HG03045 (cell line): Measurements from ENCODE around the gene HNRNPH1.

ENCODE experiments used
- ATAC-seq: cut with Tn5 transposase; IDR thresholded peaks from one replicate; pipeline ENCODE4 v1.9.1; 2021; ENCODE audit warnings: mild to moderate bottlenecking, moderate library complexity; ENCODE audit not compliant: unreplicated experiment

Gene HNRNPH1

GRCh38 chr5:179623906-179624741, 653 bp upstream of the HNRNPH1 start:
- ATAC-seq: peak; percentile 5

- ATAC-seq: no peak
Observed at GRCh38 chr5:179621551-179622214, 1.8 kb downstream of the HNRNPH1 start.

GRCh38 chr5:179620703-179621350, 2.6 kb downstream of the HNRNPH1 start:
- ATAC-seq: no peak

- ATAC-seq: no peak
Observed at GRCh38 chr5:179620293-179620692, 3.2 kb downstream of the HNRNPH1 start.

GRCh38 chr5:179619776-179620175, 3.7 kb downstream of the HNRNPH1 start:
- ATAC-seq: no peak

GRCh38 chr5:179618923-179619554, 4.4 kb downstream of the HNRNPH1 start:
- ATAC-seq: no peak

GRCh38 chr5:179617930-179618329, 5.5 kb downstream of the HNRNPH1 start:
- no peak for ATAC-seq

- no peak for ATAC-seq
Observed at GRCh38 chr5:179616002-179616594, 7.4 kb downstream of the HNRNPH1 start.

GRCh38 chr5:179615203-179615602, 8.3 kb downstream of the HNRNPH1 start:
- ATAC-seq: no peak

GRCh38 chr5:179614745-179615144, 8.7 kb downstream of the HNRNPH1 start:
- ATAC-seq: no peak

GRCh38 chr5:179613460-179614071, 9.9 kb downstream of the HNRNPH1 start:
- ATAC-seq: no peak

GRCh38 chr5:179612577-179613459, 10.7 kb downstream of the HNRNPH1 start:
- ATAC-seq: no peak

GRCh38 chr5:179610903-179611265, 12.6 kb downstream of the HNRNPH1 start:
- no peak for ATAC-seq

GRCh38 chr5:179610109-179610902, 13.2 kb downstream of the HNRNPH1 start:
- ATAC-seq: no peak

- ATAC-seq: no peak
Observed at GRCh38 chr5:179609834-179610108, 13.7 kb downstream of the HNRNPH1 start.

GRCh38 chr5:179608131-179608581, 15.3 kb downstream of the HNRNPH1 start:
- ATAC-seq: no peak

GRCh38 chr5:179607160-179607931, 16.1 kb downstream of the HNRNPH1 start:
- no peak for ATAC-seq

- ATAC-seq: no peak
Observed at GRCh38 chr5:179606910-179607159, 16.6 kb downstream of the HNRNPH1 start.
